ENCODE measurements around the gene HEPACAM. TPM values are rescaled to one million over a fixed set of nuclear protein-coding genes. Genes with fewer than 3 reads are reported as not detected.

HEPACAM gene
- total and polyA plus RNA-seq, 2 donors (not counting 3 experiments of a cell fraction or from before 2014, with no cell fraction given) = not detected

DNA sequence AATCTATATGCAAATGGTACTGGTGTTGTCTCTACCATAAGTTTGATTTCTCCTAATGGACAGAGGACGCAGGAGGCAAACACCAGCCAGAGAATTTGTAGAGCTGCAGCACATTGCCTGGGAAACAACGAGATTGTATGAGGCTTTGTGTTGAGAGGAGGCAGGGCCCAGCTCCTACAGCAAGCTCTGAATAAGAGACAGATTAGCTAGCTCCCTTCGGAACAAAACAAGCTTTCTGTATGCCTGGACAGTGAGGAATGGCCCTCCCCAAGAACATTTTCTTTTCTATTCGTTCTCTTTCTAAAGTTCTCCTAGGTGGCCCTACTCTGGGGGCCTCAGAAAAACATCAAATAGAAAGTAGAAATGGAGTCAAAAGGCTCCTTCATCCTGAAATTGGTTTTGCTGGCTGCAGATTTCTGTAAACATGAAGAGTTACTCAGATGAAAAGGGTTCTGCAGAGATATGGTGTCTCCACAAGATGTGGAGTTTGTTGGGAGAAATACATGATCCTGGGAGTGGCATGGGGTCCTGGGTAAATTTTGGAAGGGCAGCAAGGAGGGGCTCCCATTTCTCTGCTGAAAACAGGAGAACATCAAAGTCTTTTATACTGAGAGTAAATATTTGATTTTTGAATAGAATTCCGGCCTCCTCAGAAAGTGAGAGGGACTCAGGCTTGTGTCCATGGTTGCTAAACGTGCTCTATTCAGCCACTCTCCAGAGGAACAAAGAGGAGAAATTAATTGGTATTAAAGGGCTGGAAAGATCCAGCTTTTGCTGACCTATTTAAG lies 6.8 kb upstream of the HEPACAM start:
- TF ChIP-seq FOS (IDR thresholded peaks at IDR 0.05; ENCODE audit: borderline replicate concordance, insufficient read depth, low read length) (no peak), JUN (IDR thresholded peaks at IDR 0.05; ENCODE audit: borderline replicate concordance, insufficient read depth, insufficient read length, low read depth) (no peak), CTCF (IDR thresholded peaks at IDR 0.05; ENCODE audit: extremely low read depth in 1 of 2, insufficient read depth in 1 of 2, low read depth in 1 of 2, low read length in 2 of 2) (no peak), POLR2AphosphoS5 (IDR thresholded peaks at IDR 0.05; ENCODE audit: insufficient read depth, low read depth, low read length) (no peak), MYC (IDR thresholded peaks at IDR 0.05; ENCODE audit: low read depth, low read length) (no peak), MAX (IDR thresholded peaks at IDR 0.05; ENCODE audit: insufficient read depth, insufficient read length) (no peak), EZH2 (IDR thresholded peaks at IDR 0.05; ENCODE audit: borderline replicate concordance, low read depth, low read length, severe bottlenecking) (no peak), GATA2 (IDR thresholded peaks at IDR 0.05; ENCODE audit: insufficient read depth, insufficient read length, low read depth, low read length) (no peak), POLR2A (IDR thresholded peaks at IDR 0.05; ENCODE audit: low read depth, low read length) (no peak)
- CTCF ChIA-PET = interaction anchor here (1.0 to 3.6 kb wide), 13 partner anchors 11 to 200 kb away, joined by 3 to 14 read pairs (median 4); partner anchors contain the start of gene CCDC15
- H3K79me2 ChIP-seq (ENCODE audit: control insufficient read depth, insufficient read depth, low read length) = no peaks in the 10 kb centered on the region

More for the DNA sequence above, 6.8 kb upstream of the HEPACAM start:
- no peaks in the 10 kb centered on the region for H3K9me3 ChIP-seq (replicated peaks; ENCODE audit: control insufficient read depth, insufficient read depth, low read length)
- H3K9ac ChIP-seq (replicated peaks; ENCODE audit: extremely low read depth, insufficient read depth, low read length) = no peak overlapping the region
- dilution Hi-C loops (cut with MboI; ENCODE audit: extremely low pct_ligation_motif_present, low sequenced_read_pairs) = no loop called here
- no peak overlapping the region for H3K27ac ChIP-seq (ENCODE audit: insufficient read depth, low read depth, low read length)
- H3K9me1 ChIP-seq (replicated peaks; ENCODE audit: control insufficient read depth, extremely low read depth, insufficient read depth, low read length) = no peaks in the 10 kb centered on the region
- no peaks in the 10 kb centered on the region for H4K20me1 ChIP-seq (replicated peaks; ENCODE audit: control insufficient read depth, extremely low read depth, insufficient read depth, low read length)
- POLR2A ChIA-PET = interaction anchor here (1.3 to 2.0 kb wide), 2 partner anchors 11 to 44 kb away, joined by 3 to 6 read pairs; partner anchors contain the start of gene CCDC15
- H2AFZ ChIP-seq (ENCODE audit: low read depth, low read length) = no peak overlapping the region
- H3K4me3 ChIP-seq (replicated peaks in 1 of 3; ENCODE audit: insufficient read depth in 1 of 3, low read depth in 1 of 3, low read length in 3 of 3) = no peak overlapping the region
- no peak overlapping the region for H3K4me2 ChIP-seq (ENCODE audit: insufficient read depth, low read length)
- no peaks in the 10 kb centered on the region for H3K4me1 ChIP-seq (ENCODE audit: control insufficient read depth, extremely low read depth, insufficient read depth, low read length)
- H3K36me3 ChIP-seq (ENCODE audit: control insufficient read depth in 2 of 2, extremely low read depth in 1 of 2, insufficient read depth in 2 of 2, low read length in 2 of 2) = no peaks in the 10 kb centered on the region
- no peak for DNase-seq (ENCODE audit: low read depth, low spot score)
- no peaks in the 10 kb centered on the region for H3K27me3 ChIP-seq (ENCODE audit: control insufficient read depth in 2 of 2, insufficient read depth in 2 of 2, low read length in 2 of 2)
- BruUV-seq (replicated peaks) = no TSS peak
- FAIRE-seq = no peak
- intact Hi-C loops (cut with micrococcal nuclease) = no loop called here

Measured in endothelial cell of umbilical vein (primary cell).